Colon (tissue), 2 donors: ENCODE results near the gene PDE3B.
"Not testable (repeated sequence)": the region's sequence is repeated elsewhere in the genome, so short reads cannot be mapped to it uniquely, and the experiment has no call there.

Experiments
- FAIRE-seq: peaks from 2 replicates; lab custom pipeline; 2012; peaks lifted over from hg19 to GRCh38; lab: Jason Lieb, UNC
- donor health status: control.
- donor health status: control.

Gene PDE3B

DNA sequence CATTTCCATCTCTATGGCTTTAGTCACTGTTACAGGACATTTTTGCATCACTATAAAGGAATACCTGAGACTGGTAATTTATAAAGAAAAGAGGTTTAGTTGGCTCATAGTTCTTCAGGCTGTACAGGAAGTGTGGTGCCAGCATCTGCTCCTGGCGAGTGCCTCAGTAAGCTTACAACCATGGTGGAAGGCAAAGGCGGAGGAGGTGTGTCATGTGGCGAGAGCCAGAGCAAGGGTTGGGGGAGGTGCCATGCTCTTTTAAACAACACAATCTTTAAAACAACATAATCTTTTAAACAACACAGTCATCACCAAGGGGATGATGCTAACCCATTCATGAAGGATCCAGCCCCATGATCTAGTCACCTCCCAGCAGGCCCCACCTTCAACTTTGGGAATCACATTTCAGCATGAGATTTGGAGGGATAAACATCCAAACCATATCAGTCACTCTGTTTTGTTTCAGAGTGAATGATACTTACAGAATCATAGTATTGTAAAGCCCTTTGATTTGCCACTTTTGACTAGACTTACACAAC is 103.3 kb downstream of the PDE3B start:
- FAIRE-seq = no peak

DNA sequence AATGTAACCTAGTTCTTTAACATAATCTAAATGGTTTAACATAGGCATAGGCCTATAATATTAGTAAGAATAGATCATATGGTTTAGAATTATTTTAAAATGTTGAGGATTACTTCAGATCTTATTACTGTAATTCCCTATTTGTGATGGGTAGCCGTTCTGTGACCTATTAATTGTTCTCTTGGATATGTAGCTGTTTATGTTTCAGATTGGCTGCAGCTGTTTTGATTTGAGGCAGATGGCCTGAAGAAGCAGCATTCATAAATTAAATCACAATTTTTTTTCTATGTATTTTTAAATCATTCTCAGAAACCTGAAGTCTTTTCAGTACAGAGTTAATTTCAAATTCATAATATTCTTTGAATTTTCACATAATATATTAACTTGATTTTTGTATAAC is 104.5 kb downstream of the PDE3B start:
- no peak for FAIRE-seq

DNA sequence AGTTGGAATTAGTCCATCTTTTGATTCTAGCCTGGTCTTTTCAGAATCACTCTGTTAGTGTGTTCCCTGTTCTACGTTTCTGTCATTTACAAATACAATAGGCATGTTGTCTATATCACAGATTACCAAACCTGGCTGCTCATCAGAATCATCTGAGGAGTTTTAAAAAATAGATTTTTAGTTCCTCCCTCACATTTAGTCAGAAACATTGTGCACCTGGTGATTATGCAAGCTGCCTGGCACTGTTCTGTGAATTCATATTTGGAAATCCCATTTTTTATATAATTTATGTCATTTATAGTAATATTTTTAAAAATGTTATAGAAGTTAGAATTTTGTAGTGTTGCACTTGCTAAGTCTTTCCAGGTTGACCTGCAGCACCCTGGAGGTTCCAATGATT is 107.3 kb downstream of the PDE3B start:
- no peak for FAIRE-seq

DNA sequence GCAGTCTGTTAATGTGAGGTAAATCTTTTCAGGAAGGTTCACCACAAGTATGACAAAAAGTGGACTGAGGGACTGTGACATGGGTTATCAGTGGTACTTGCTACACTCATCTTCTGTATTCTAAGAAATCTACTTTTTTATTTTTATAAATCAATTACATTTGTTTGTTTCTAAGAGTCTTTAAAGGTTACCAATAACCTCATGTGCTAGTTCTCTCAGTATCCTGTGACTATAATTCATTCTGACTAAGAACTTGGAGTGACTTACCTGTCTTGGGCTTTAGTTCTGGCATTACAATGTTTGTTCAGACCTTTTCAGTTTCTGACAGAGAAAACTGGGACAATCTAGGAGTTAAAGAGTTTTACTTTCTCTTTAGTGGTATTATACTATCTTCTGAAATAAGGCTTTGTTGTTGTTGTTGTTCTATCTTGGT is 108.4 kb downstream of the PDE3B start:
- no peak for FAIRE-seq

DNA sequence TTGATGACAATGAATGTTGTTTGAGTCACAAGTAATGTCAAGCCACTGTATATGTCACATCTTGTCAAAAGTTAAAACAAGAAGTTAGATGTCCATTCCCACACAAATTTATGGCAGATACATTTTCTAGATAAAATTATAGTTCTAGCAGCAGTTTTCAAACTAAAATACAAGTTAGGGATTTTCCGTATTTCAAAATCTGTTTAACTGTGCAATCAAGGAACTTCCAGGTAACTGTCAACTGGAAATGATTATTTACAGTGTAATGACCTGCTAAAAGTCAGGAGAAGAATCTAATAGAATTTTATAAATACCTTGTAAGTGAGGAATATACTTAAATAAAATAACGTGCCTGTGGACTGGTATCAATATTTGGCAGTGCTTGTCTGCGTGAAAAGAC is 111.5 kb downstream of the PDE3B start:
- no peak for FAIRE-seq

DNA sequence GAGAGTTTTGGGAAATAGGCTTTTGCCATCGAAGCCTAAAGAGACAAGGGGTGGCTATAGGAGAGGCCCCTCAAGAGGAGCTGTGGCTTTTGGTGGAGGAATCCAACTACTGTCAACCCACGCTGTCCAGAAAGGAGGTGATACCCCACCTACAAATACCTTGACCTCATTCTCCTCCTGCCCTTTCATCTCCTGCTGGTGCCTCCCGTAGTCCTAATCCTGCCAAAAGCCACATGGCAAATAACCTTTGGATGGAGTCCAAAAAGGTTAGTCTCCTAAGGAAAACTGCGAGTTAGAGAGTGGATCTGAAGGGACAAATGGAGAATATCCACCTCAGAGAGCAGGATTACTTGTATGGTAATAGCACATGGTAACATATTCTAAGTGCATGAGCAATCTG is 112.7 kb downstream of the PDE3B start:
- no peak for FAIRE-seq

DNA sequence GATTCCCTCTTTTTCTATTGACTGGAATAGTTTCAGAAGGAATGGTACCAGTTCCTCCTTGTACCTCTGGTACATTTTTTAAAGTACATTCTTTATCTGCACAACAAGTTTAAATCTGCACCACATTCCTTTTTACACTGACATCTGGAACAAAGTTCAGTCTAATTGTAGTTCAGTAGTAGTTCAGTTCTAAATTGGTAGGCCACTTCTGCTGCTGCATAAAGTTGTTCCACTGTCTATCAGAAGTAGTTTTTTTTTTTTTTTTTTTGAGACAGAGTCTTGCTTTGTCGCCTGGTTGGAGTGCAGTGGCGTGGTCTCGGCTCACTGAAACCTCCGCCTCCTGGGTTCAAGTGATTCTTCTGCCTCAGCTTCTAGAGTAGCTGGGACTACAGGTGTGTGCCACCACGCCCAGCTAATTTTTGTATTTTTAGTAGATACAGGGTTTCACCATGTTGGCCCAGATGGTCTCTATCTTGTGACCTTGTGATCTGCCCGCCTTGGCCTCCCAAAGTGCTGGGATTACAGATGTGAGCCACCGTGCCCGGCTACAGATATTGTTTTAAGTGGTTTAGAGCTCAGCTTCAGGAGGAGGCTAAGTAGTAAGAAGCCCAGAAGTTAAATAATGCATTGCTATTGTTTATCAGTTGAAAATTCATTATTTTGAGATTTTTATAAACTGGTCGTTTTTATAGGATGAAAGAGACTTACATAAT is 115.9 kb downstream of the PDE3B start:
- not testable (repeated sequence) for FAIRE-seq

DNA sequence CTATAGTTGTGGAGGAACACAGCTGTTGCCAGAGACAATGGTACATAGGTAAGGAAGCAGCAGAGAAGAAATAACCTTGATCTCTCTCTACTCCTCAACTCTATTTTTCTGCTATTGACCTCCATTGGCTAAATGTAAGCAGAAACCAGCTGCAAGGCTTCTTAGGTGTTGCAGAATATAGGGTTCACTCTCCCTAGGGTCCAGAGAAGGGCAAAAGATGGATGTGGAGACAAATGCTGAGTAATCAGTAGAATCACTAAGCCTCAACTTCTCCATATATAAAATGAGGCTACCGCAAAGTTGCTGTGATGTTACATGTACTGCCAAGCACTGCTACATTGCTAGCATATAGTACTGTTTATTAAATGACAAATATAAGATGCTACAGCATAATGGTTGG is 120.6 kb downstream of the PDE3B start:
- no peak for FAIRE-seq

DNA sequence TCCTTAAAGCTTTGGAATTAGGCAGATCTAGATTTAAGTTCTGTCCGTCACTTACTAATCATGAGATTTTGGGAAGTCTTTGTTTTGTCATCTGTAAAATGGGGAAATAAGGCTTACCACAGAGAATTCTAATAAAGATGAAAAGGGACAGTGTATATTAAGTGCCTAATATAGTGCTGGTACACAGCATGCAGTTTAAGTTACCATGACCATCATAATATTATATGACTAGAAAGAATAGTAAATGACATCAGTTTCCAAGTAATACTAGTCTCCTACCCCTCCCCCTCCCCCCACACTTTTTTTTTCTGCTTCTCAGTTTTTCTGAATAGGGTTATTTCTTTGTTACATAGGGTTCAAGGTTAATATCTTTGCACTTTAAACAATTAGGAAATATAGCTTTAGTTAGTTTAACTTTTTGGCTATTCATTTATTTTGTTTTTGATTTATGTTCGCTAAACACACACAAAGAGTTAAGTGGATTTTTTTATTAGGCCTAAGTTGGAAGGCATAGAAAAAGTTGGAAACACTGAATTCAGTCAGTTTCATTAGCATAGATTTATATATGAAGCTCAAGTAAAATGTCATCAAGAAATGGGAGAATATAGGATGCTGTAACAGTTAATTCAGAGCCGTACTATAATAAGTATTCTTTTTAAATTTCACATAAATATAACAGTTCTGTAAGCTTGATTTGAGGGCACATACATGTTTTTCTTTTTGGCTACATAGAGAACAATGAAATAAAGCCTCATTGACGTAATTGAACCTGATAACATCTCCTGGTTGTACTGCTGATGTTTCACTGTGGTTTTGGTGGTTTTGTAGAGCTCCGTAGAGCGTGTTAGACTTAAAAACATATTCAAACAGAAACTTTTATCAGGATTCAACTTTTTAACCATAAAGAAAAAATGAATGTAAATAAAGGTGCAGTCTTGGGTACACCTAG is 121.2 kb downstream of the PDE3B start:
- peak; percentile 69 for FAIRE-seq

DNA sequence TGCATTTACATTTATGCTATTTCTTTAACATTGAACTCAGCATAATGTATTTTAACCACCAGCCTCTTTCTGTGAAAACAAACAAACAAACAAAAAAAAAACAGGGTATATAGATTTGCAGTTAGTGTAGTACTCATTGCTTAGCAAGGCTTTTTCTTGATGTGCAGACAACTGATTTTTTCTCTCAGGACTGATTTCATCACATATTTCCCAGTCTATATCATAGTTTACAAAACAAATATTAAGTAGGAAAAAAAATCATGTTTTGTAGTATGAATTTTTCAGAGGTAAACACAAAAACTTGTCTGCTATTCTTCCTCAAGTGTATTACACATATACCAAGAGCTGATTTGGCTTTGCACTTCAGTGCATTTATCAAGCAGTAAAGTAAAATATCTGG is 123.0 kb downstream of the PDE3B start:
- FAIRE-seq = no peak

DNA sequence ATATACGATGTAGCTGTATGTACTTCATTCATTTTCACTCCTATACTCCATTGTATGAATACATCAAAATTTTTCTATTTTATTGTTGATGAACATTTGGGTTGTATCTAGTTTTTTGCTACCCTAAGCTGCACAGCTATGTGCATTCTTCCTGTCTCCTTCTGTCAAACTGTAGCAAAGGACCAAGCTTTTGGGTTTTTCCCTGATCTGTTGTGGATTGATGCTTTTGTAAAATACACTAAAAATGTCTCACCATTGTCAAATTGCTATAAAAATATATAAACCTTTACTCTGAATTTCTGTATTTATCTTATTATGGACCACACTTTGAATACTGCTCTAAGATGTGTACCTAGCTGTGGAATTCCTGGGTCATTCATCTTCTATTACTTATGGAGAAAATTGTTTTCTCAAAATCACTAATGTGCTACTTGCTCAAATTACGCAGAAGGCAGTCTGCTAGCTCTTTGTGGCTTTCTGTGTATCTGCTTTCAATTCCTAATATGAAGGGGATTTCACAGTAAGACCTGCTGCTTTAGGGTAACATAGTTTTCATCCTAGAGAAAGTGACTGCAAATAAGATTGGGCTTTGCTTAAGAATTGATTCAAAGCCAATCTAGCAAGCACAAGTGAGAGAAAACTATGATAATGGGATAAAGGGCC is 125.1 kb downstream of the PDE3B start:
- FAIRE-seq = no peak

DNA sequence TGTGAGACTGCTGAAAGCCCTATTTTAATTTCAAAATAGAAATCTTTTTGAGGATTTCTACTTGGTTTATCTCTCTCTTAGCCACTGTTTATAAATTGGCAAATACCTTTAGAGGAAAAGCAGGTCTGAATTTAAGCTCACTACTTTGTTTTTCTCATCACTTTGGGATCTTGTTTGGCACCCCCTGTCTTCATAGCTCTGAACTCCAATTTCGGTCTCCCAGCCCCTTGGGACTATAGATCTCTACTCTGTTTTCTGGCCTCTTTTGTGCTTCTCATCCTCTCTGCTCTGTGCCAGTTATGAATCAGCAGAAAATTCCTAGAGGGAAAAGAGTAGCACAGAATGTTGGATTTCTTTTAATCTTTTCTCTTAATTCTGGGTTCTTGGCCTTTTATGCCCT is 130.2 kb downstream of the PDE3B start:
- no peak for FAIRE-seq

DNA sequence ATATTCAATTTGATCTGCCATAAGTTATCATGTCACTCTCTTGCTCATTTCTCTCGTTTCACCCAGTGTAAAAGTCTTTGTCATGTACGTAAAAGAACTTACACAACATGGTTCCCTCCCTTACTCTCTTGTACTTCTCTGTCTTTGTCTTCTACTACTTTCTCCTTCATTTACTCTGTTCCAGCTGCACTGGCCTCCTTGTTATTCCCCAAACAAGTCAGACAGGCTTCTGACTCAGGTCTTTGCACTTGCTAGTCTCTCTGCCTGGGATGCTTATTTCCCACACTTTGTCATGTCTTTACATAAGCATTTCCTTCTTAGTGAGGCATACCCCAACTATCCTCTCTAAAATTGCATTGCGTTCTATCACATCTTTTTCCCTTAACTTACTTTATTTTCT is 131.1 kb downstream of the PDE3B start:
- no peak for FAIRE-seq

DNA sequence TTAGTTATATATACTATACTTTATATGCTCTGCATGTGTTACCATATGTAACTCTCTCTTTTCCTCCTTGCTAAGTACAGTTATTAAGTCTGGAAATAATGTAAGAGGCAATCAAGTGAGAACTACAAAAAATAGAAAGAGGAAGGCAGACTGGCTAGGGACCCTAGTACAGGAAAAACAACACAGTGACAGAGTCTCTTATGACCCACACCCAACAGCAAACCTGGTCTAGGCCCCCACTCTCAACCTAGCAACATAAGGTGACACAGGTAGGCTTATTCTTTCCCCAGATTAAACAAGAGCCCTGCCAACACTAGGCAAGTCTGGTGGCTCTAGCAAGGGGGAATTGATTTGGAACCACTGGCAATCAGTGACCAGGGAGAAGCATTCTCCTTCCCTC is 132.3 kb downstream of the PDE3B start:
- no peak for FAIRE-seq

DNA sequence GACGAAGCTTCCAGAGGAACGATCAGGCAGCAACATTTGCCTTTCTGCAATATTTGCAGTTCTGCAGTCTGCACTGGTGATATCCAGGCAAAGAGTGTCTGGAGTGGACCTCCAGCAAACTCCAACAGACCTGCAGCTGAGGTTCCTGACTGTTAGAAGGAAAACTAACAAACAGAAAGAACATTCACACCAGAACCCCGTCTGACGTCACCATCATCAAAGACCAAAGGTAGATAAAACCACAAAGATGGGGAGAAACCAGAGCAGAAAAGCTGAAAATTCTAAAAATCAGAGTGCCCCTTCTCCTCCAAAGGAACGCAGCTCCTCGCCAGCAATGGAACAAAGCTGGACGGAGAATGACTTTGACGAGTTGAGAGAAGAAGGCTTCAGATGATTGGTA is 134.9 kb downstream of the PDE3B start:
- not testable (repeated sequence) for FAIRE-seq

DNA sequence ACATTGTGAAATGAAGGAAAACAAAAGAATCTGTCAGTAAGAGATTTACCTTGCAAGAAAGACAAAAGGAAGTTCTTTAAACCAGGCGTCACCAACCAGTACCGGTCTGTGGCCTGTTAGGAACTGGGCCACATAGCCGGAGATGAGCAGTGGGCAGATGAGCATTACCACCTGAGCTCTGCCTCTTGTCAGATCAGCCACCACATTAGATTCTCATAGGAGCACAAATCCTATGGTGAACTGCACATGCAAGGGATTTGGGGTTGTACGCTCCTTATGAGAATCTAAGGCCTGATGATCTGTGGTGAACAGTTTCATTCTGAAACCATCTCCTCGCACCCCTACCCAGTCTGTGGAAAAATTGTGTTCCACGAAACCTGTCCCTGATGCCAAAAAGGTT is 140.2 kb downstream of the PDE3B start:
- FAIRE-seq = no peak

DNA sequence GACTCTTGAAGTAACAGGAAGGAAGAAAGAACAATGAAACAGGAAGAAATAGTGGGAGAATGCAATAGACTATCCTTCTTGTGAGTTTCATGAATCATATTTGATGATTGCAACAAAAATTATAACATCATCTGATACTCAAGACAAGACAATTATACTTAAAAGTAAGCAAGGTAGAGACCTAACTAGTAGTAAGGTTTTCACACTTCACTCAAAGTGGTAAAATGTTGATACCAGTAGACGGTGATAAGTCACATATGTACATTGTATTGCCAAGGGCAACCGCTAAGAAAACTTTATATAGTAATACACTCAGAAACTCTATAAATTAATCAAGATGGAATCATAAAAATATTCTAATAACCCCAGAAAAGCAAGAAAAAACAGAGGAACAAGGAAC is 140.6 kb downstream of the PDE3B start:
- no peak for FAIRE-seq

DNA sequence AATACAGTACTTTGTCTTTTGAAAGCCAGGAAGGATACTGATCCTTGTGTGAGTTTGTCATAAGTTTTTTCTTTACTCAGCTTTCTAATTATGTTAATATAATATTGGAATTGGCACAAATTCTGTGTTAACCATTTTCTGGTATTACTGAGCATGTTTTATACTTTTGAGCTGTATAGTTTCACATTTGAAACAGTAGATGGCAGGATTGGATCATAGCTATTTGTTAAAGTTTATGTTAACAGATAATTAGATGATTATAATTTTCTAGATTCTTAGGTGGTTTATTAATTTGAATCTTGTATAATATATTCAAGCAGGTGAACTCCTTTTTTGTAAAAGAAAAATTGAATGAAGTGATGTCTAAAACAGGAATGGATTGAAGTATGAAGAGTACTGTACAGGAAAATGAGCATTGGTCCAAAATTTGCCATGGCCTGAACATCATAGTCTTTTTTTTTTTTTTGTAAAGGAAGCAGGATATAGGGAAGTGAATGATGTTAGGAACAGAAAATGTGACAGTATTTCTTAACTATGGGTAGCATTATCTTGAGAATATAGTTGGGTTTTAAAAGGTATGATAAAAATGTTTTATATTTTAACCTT is 146.4 kb downstream of the PDE3B start:
- no peak for FAIRE-seq

DNA sequence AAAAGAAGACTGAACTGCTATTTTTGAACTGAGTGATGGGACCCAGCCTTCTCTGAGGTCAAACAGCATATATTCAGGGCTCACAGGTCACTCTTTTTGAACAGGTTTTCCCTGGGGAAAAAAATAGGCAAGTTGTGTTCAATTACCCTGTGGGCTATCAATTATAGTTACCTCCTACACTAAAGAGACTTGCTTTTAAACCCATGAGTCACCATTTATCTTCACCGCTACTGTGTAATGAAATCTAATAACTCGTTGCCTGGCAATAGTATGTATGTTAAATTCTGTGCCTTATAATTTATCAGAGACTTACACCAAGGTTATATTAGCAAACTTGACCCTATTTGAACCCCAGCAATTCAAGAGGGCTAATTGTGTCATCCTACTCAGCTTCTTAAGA is 149.9 kb downstream of the PDE3B start:
- no peak for FAIRE-seq

DNA sequence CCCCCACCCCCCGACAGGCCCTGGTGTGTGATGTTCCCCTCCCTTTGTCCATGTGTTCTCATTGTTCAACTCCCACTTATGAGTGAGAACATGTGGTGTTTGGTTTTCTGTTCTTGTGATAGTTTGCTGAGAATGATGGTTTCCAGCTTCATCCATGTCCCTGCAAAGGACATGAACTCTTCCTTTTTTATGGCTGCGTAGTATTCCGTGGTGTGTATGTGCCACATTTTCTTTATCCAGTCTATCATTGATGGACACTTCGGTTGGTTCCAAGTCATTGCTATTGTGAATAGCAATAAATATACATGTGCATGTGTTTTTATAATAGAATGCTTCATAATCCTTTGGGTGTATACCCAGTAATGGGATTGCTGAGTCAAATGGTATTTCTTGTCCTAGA is 152.4 kb downstream of the PDE3B start:
- FAIRE-seq = not testable (repeated sequence)

DNA sequence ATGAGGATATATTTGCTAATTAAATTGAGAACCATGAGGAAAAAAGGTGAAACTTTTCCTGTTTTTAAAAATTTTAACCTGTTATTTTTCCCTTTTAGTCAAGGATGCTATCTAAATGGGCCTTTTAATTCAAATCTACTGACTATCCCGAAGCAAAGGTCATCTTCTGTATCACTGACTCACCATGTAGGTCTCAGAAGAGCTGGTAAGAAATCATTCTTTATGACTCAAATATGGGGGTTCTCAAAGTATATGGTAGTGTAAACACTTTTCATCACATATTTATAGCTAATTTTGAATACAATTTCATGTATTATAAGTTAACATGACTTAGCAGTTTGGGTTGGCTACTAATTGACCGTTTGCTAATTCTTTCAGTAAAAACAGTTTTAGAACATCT is 160.2 kb downstream of the PDE3B start:
- FAIRE-seq = no peak

DNA sequence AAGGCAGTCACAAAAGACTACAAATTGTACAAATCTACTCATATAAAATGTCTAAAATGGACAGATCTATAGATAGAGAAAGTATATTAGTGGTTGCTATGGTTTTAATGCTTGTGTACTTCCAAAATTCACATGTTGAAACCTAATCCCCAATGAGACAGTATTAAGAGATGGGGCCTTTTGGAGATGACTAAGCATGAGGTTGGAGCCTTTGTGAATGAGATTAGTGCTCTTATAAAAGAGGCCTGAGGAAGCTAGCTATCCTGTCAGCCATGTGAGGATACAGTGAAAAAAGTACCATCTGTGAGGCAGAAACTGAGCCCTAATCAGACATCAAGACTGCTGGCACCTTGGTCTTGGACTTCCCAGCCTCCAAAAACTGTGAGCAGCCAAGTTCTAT is 165.9 kb downstream of the PDE3B start:
- no peak for FAIRE-seq
